DND-41 (cell line): ENCODE measurements around the gene TMEM44.

Experiments used
- ATAC-seq: fragments of 200-7000 bp; cut with Tn5 transposase; 3 replicates; pipeline ENCODE4 v1.9.1; 2021; ENCODE audit warnings: low read depth; ENCODE audit not compliant: insufficient read depth
- DNase-seq: peaks from one replicate; pipeline ENCODE4 v3.0.0-alpha.2; 2020
- H2AFZ ChIP-seq: 2 replicates; pipeline ENCODE4 v1.6.0; 2012; ENCODE audit warnings: low read depth, low read length
- H3K27ac ChIP-seq: 2 replicates; pipeline ENCODE4 v1.5.1; 2012; ENCODE audit warnings: low read length, inconsistent platforms
- H3K27me3 ChIP-seq: fragments of 200-600 bp; sonication (generic); 2 replicates; pipeline ENCODE4 v1.6.0; 2012; ENCODE audit warnings: low read length, mild to moderate bottlenecking, inconsistent platforms; ENCODE audit not compliant: insufficient read depth, poor library complexity
- H3K36me3 ChIP-seq: 2 replicates; pipeline ENCODE4 v1.5.1; 2012; ENCODE audit warnings: low read length, inconsistent platforms; ENCODE audit not compliant: insufficient read depth
- H3K4me1 ChIP-seq: 2 replicates; pipeline ENCODE4 v1.5.1; 2012; ENCODE audit warnings: mild to moderate bottlenecking, low read length; ENCODE audit not compliant: insufficient read depth
- H3K4me2 ChIP-seq: 2 replicates; pipeline ENCODE4 v1.6.0; 2012; ENCODE audit warnings: mild to moderate bottlenecking, moderate library complexity, low read length, inconsistent platforms; ENCODE audit not compliant: insufficient read depth
- H3K4me3 ChIP-seq, 2 experiments: fragments of 200-600 bp in 1 of 2; shearing (Covaris generic) in 1 of 2; 2 replicates each; pipeline ENCODE4 v1.5.1; 2012 to 2016; ENCODE audit warnings: inconsistent platforms in 2 of 2, low read length in 2 of 2, mild to moderate bottlenecking in 2 of 2, low read depth in 1 of 2, moderate library complexity in 1 of 2
- H3K79me2 ChIP-seq: 2 replicates; pipeline ENCODE4 v1.6.0; 2012; ENCODE audit warnings: low read length, inconsistent platforms; ENCODE audit not compliant: insufficient read depth
- H3K9ac ChIP-seq: 2 replicates; pipeline ENCODE4 v1.6.0; 2012; ENCODE audit warnings: low read depth, mild to moderate bottlenecking, inconsistent platforms, low read length, moderate library complexity
- H3K9me3 ChIP-seq: 2 replicates; pipeline ENCODE4 v1.5.1; 2012; ENCODE audit warnings: low read length, moderate library complexity, mild to moderate bottlenecking, inconsistent platforms; ENCODE audit not compliant: insufficient read depth, severe bottlenecking
- H4K20me1 ChIP-seq: 2 replicates; pipeline ENCODE4 v1.6.0; 2012; ENCODE audit warnings: low read length; ENCODE audit not compliant: insufficient read depth
- CTCF ChIP-seq: IDR thresholded peaks from 2 replicates; pipeline ENCODE4 v1.5.1; 2012; ENCODE audit warnings: borderline replicate concordance, low read length, moderate library complexity, mild to moderate bottlenecking; ENCODE audit not compliant: poor library complexity, severe bottlenecking; ENCODE audit errors: extremely low read depth
- EZH2 ChIP-seq: IDR thresholded peaks from 3 replicates; pipeline ENCODE4 v1.6.1; 2012; ENCODE audit warnings: borderline replicate concordance, low read depth, mild to moderate bottlenecking, moderate library complexity, low read length, inconsistent platforms; ENCODE audit not compliant: severe bottlenecking

Gene TMEM44

GRCh38 chr3:194570898-194571297 is 62.3 kb downstream of the TMEM44 start:
- Histone ChIP-seq H3K9me3 (no peaks in the 10 kb centered on the region), H3K36me3 (no peaks in the 10 kb centered on the region), H4K20me1 (no peaks in the 10 kb centered on the region), H2AFZ (no peak overlapping the region), H3K4me1 (no peaks in the 10 kb centered on the region), H3K4me3 (no peak overlapping the region), H3K4me2 (no peak overlapping the region), H3K27ac (no peak overlapping the region), H3K27me3 (peaks cover 12% of the 10 kb centered on the region), H3K9ac (no peak overlapping the region), H3K79me2 (no peaks in the 10 kb centered on the region)
- DNase-seq (no peak), ATAC-seq (no peak)
- TF ChIP-seq CTCF (no peak), EZH2 (no peak)

DNA sequence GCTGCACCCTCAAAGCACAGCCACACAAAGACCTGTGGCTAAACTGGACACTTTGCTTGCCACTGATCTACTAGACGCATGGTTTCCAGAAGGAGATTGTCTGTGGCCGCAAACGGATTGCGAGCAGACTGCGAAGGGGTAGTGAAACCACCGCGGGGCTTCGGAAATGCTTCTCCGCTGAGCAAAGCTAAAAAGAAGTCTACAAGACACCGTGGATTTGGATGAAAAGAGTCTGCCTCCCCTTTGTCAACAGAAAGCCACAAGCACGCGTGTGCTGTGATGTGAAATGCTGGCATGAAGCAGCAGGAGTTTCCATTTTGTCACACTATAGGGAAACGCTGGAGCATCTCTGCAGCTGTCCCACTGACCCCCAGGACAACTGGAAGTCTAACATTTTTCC is 63.0 kb downstream of the TMEM44 start:
- Histone ChIP-seq H3K9ac (no peak overlapping the region), H3K4me1 (no peaks in the 10 kb centered on the region), H3K4me2 (no peak overlapping the region), H3K4me3 (no peak overlapping the region), H3K79me2 (no peaks in the 10 kb centered on the region), H3K27me3 (peaks cover 12% of the 10 kb centered on the region), H3K36me3 (no peaks in the 10 kb centered on the region), H3K9me3 (no peaks in the 10 kb centered on the region), H4K20me1 (no peaks in the 10 kb centered on the region), H3K27ac (no peak overlapping the region), H2AFZ (no peak overlapping the region)
- ATAC-seq (no peak), DNase-seq (no peak)
- TF ChIP-seq EZH2: no peak
- TF ChIP-seq CTCF: no peak

DNA sequence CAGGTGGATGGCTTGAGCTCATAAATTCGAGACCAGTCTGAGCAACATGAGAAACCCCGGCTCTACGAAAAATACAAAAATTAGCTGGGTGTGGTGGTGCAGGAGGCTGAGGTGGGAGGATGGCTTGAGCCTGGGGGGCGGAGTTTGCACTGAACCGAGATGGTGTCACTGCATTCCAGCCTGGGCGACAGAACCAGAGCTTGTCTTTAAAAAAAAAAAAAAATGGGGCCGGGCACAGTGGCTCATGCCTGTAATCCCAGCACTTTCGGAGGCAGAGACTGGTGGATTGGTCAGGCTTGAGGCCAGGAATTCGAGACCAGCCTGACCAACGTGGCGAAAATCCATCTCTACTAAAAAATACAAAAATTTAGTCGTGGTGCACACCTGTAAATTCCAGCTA is 64.0 kb downstream of the TMEM44 start:
- Histone ChIP-seq H3K27me3 (peaks cover 12% of the 10 kb centered on the region), H3K4me1 (no peaks in the 10 kb centered on the region), H3K36me3 (no peaks in the 10 kb centered on the region), H2AFZ (no peak overlapping the region), H4K20me1 (no peaks in the 10 kb centered on the region), H3K9ac (no peak overlapping the region), H3K27ac (no peak overlapping the region), H3K79me2 (no peaks in the 10 kb centered on the region), H3K9me3 (no peaks in the 10 kb centered on the region), H3K4me2 (no peak overlapping the region), H3K4me3 (no peak overlapping the region)
- no peak for DNase-seq
- TF ChIP-seq EZH2 (no peak), CTCF (no peak)
- ATAC-seq: no peak
